GM21367 (cell line): ENCODE results near the gene DENND4C.
"Not testable (repeated sequence)": the region's sequence is repeated elsewhere in the genome, so short reads cannot be mapped to it uniquely, and the experiment has no call there.

Experiments used
- ATAC-seq: cut with Tn5 transposase; IDR thresholded peaks from one replicate; pipeline ENCODE4 v1.9.1; 2021; ENCODE audit not compliant: unreplicated experiment

Gene DENND4C

GRCh38 chr9:19230355-19231125, at the start of gene DENND4C:
Gene DENND4C, plus strand, starts transcription at chr9:19230693. Its CDS starts 45,482 bp downstream, at chr9:19276175.
- peak; percentile 60 for ATAC-seq

DNA sequence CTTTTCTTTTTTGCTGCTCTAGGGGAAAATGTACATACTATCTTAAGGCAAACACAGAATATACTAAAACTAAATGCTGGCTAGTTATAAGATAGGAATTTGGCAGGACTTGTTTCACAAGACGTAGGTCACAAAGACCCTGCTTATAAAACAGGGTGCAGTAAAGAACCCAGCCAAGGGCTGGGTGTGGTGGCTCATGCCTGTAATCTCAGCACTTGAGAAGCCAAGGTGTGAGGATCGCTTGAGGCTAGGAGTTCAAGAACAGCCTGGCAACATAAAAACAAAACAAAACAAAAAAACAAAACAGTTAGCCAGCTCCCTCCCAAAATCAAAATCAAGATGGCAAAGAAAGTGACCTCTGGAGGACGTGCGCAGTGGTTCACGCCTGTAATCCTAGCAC, 49.5 kb upstream of the DENND4C start:
- no peak for ATAC-seq

GRCh38 chr9:19181561-19181960, 48.9 kb upstream of the DENND4C start:
- no peak for ATAC-seq

GRCh38 chr9:19184144-19184917, 46.2 kb upstream of the DENND4C start:
- peak; percentile 100 for ATAC-seq

DNA sequence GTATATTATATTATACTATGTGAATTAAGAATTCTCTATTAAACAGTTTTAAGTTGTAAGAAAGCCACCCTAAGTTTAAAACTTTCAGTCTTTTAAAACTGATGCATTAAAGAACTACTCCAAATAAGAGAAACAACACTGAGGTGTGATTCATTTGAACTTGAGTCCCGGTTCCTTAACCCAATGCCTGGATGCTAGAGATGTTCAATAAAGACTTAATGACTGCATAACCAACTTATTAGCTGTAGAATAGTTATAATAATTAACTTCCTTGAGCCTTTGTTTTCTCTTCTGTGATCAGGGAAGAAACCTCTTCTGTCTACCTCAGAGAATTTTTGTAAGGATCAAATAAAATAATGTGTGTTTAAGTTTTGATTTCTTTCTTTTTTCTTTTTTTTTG, 45.3 kb upstream of the DENND4C start:
- ATAC-seq, result no peak

- ATAC-seq, result no peak
Observed at GRCh38 chr9:19186232-19186631, 44.3 kb upstream of the DENND4C start.

DNA sequence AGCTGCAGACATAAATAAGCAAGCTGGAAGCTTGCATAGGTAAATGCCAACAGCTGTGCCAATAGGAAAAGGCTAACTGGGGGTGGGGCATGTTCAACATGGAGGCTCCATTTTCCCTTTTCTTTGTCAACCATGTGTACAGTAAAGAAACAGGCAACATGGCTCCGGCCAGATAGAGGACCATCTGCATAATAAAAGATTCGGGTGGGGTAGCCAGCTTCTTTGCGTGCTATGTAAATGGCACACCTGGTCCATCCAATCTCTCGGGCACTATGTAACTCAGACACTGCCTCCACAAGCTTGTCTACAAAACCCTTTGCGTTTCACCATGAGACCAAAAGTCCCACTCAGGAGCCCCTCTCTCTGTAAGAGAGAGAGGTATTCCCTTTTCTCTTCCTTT, 41.7 kb upstream of the DENND4C start:
- no peak for ATAC-seq

- no peak for ATAC-seq
Observed at GRCh38 chr9:19192202-19193028, 38.1 kb upstream of the DENND4C start.

DNA sequence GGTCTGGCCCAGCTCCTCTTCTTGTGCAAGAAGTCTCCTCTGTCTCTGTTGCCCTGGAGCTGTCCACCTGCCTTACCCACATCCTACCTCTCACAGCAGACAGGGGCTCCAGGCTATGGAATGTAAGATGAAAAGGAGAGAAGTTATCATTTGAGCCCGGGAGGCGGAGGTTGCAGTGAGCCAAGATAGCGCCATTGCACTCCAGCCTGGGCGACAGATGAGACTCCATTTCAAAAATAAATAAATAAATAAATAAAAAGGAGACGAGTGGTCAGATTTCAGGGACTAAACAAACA, 37.5 kb upstream of the DENND4C start:
- ATAC-seq, result no peak

- not testable (repeated sequence) for ATAC-seq
Observed at GRCh38 chr9:19193358-19193973, 37.0 kb upstream of the DENND4C start.

GRCh38 chr9:19198406-19198805, 32.1 kb upstream of the DENND4C start:
- ATAC-seq, result no peak

GRCh38 chr9:19199012-19199411, 31.5 kb upstream of the DENND4C start:
- no peak for ATAC-seq

GRCh38 chr9:19200229-19200628, 30.3 kb upstream of the DENND4C start:
- no peak for ATAC-seq

DNA sequence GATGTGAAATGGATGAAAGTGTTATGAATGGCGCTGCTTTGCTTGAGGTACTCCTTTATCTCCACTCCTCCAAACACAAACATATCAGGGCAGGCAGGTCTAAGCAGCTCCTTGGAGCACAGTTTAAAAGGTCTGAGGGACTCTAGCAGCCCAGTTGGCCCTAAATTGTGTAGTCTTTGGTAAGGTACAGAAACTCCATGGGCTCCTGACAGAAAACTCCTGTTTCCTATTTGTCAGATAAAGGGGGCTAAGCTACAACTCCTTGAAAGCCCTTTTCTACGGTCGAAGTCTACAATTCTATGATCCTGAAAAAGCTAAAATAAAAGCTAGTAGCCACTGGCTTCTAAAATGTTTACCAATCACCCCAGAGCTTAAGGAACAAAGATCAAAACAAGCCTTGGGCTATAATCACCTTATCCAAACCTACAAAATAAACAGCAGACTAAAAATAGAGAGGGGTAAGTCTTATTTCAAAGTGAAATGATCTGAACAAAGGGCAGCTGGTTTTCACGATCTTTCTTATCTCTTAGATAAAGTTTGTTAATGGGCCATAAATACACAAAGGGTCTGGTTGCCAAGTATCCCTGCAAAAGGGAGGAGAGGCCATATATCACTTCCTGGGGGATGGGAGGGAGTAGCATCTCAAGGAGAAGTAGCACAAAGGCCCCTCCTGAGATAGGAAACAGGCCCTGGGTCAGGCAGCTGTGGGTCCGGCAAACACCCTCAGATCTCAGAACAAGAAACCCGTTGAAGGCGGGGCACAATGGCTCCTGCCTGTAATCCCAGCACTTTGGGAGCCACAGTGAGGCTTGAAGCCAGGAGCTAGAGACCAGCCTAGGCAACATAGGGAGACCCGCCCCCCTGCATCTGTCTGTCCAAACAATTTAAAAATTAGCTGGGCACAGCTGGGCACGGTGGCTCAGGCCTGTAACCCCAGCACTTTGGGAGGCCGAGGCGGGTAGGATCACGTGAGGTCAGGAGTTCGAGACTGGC, 28.3 kb upstream of the DENND4C start:
- no peak for ATAC-seq

- no peak for ATAC-seq
Observed at GRCh38 chr9:19203058-19203457, 27.4 kb upstream of the DENND4C start.

- ATAC-seq, result no peak
Observed at GRCh38 chr9:19208653-19209052, 21.8 kb upstream of the DENND4C start.

GRCh38 chr9:19209188-19209587, 21.3 kb upstream of the DENND4C start:
- ATAC-seq, result no peak

GRCh38 chr9:19213823-19214222, 16.7 kb upstream of the DENND4C start:
- no peak for ATAC-seq

DNA sequence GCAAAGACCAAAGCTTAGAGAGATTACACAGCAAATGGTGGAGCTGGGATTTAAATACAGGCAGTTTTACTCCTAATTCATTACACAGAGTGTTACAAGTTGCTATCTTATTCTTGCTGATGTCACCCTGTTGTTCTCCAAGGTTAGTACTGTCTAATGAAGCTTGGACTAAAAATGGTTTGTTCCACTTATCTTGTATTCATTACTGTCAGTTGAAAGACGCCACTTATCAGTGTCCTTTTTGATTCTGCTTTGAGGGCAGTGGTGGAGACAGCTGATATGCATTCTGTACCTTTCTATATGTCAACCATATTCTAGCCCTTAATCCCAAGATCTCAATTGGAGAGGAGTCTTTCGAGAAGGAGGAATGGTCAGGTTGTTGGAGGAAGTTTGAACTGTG, 14.0 kb upstream of the DENND4C start:
- ATAC-seq, result no peak

GRCh38 chr9:19221326-19221725, 9.2 kb upstream of the DENND4C start:
- ATAC-seq, result no peak
